Calu3 (cell line): Measurements from ENCODE around the gene ALDH2. TPM values are rescaled to one million over a fixed set of nuclear protein-coding genes. Genes with fewer than 3 reads are reported as not detected.

Source experiments
- BruUV-seq: library from RNA; stranded (reverse); fragments of 400-500 nt; replicated peaks from 2 replicates; lab custom pipeline; 2021; lab: Mats Ljungman, UMichigan
- CTCF ChIA-PET: fragments of 300-600 bp; sonication (Branson Sonifier 250); formaldehyde crosslinking; loops from one replicate; lab custom pipeline; 2022; ENCODE audit warnings: antibody characterized with exemption; lab: Charles Lee
- DNase-seq: peaks from one replicate; pipeline ENCODE4 v3.0.0; 2022
- H3K27ac Mint-ChIP-seq: one replicate; pipeline ENCODE4 v1.8.0; 2022; ENCODE audit warnings: mixed read lengths; ENCODE audit not compliant: unreplicated experiment
- H3K27me3 Mint-ChIP-seq: one replicate; pipeline ENCODE4 v1.8.0; 2022; ENCODE audit warnings: mixed read lengths; ENCODE audit not compliant: unreplicated experiment
- H3K36me3 Mint-ChIP-seq: one replicate; pipeline ENCODE4 v1.8.0; 2022; ENCODE audit warnings: mild to moderate bottlenecking, moderate library complexity, mixed read lengths; ENCODE audit not compliant: insufficient read depth, unreplicated experiment
- H3K4me1 Mint-ChIP-seq: one replicate; pipeline ENCODE4 v1.8.0; 2022; ENCODE audit warnings: mild to moderate bottlenecking, low read depth, mixed read lengths; ENCODE audit not compliant: unreplicated experiment
- H3K4me3 Mint-ChIP-seq: one replicate; pipeline ENCODE4 v1.8.0; 2022; ENCODE audit warnings: mild to moderate bottlenecking, low read depth, moderate library complexity, mixed read lengths; ENCODE audit not compliant: unreplicated experiment
- H3K9me3 Mint-ChIP-seq: one replicate; pipeline ENCODE4 v1.8.0; 2022; ENCODE audit warnings: low read depth, mixed read lengths; ENCODE audit not compliant: unreplicated experiment
- intact Hi-C: fragments of 100-400 bp; cut with micrococcal nuclease; formaldehyde crosslinking; loops from one replicate; pipeline ENCODE4 v1.10.0; 2022; ENCODE audit not compliant: unreplicated experiment
- total RNA-seq: library from RNA; stranded (reverse); gene quantifications from 2 replicates; pipeline ENCODE4 v1.2.3, GENCODE V29; 2022
- TF ChIP-seq, protein P1 (sequence below): fragments of 200-600 bp; IDR thresholded peaks from one replicate; pipeline ENCODE4 v1.8.0; 2022; ENCODE audit warnings: antibody characterized with exemption; ENCODE audit not compliant: unreplicated experiment

The ALDH2 gene
- total RNA-seq, 1 experiment from 2014 or later = 152 TPM

DNA sequence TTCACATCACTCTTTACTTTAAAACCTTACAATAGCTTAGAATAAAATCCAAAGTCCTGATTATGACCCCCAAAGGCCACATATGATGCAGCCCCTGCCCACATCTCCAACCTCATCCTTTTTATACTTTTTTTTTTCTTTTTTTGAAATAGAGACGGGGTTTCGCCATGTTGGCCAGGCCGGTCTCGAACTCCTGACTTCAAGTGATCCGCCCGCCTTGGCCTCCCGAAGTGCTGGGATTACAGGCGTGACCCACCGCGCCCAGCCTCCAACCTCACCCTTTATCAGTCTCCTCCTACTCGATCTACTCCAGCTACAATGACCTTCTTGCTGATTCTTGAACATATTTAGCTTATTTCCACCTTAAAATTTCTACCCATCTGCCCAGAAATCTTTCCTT, 74.1 kb downstream of the ALDH2 start:
- DNase-seq = no peak
- Mint-ChIP-seq H3K4me3 (peak overlapping the region; percentile 92), H3K9me3 (no peaks in the 10 kb centered on the region), H3K27ac (peak overlapping the region; percentile 98), H3K4me1 (peaks cover 25% of the 10 kb centered on the region), H3K27me3 (no peaks in the 10 kb centered on the region), H3K36me3 (peaks cover 42% of the 10 kb centered on the region)
- BruUV-seq = no TSS peak
- intact Hi-C loops = no loop called here
- CTCF ChIA-PET = interaction anchor here (0.6 to 1.0 kb wide), 3 partner anchors 28 to 1281 kb away, joined by 3 to 4 read pairs (median 3); partner anchors contain the start of genes ERP29 and TMEM116
- TF ChIP-seq, protein P1, sequence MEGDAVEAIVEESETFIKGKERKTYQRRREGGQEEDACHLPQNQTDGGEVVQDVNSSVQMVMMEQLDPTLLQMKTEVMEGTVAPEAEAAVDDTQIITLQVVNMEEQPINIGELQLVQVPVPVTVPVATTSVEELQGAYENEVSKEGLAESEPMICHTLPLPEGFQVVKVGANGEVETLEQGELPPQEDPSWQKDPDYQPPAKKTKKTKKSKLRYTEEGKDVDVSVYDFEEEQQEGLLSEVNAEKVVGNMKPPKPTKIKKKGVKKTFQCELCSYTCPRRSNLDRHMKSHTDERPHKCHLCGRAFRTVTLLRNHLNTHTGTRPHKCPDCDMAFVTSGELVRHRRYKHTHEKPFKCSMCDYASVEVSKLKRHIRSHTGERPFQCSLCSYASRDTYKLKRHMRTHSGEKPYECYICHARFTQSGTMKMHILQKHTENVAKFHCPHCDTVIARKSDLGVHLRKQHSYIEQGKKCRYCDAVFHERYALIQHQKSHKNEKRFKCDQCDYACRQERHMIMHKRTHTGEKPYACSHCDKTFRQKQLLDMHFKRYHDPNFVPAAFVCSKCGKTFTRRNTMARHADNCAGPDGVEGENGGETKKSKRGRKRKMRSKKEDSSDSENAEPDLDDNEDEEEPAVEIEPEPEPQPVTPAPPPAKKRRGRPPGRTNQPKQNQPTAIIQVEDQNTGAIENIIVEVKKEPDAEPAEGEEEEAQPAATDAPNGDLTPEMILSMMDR = no peak

GRCh38 chr12:111841236-111841749, 74.6 kb downstream of the ALDH2 start:
- H3K4me3 Mint-ChIP-seq = peak overlapping the region; percentile 92
- intact Hi-C loops = no loop called here
- no peaks in the 10 kb centered on the region for H3K27me3 Mint-ChIP-seq
- TF ChIP-seq, protein P1 = no peak
- DNase-seq = no peak
- TSS peak; percentile 91 for BruUV-seq
- H3K4me1 Mint-ChIP-seq = peaks cover 25% of the 10 kb centered on the region
- H3K36me3 Mint-ChIP-seq = peaks cover 46% of the 10 kb centered on the region
- peak overlapping the region; percentile 98 for H3K27ac Mint-ChIP-seq
- CTCF ChIA-PET = interaction anchor here (1.0 to 1.5 kb wide), 3 partner anchors 28 to 171 kb away, joined by 3 to 5 read pairs (median 3); partner anchors contain the start of genes ERP29 and TMEM116
- no peaks in the 10 kb centered on the region for H3K9me3 Mint-ChIP-seq

GRCh38 chr12:111841750-111842555, 75.2 kb downstream of the ALDH2 start, which contains the start of gene MAPKAPK5:
Gene MAPKAPK5 (plus strand): TSS chr12:111842228. CDS start chr12:111842734, 506 bp downstream.
- TF ChIP-seq, protein P1 = no peak
- Mint-ChIP-seq H3K4me3 (peak within 1 kb of the TSS; percentile 92), H3K9me3 (no peaks in the 10 kb centered on the region), H3K27me3 (no peaks in the 10 kb centered on the region), H3K27ac (peak within 1 kb of the TSS; percentile 98), H3K4me1 (peaks cover 25% of the 10 kb centered on the region), H3K36me3 (peaks cover 51% of the 10 kb centered on the region)
- DNase-seq = peak; percentile 96
- no TSS peak for BruUV-seq
- intact Hi-C loops = no loop called here
- CTCF ChIA-PET = interaction anchor here (0.6 to 1.5 kb wide), 4 partner anchors 28 to 366 kb away, joined by 3 to 5 read pairs (median 4); partner anchors contain the start of genes ERP29 and TMEM116

DNA sequence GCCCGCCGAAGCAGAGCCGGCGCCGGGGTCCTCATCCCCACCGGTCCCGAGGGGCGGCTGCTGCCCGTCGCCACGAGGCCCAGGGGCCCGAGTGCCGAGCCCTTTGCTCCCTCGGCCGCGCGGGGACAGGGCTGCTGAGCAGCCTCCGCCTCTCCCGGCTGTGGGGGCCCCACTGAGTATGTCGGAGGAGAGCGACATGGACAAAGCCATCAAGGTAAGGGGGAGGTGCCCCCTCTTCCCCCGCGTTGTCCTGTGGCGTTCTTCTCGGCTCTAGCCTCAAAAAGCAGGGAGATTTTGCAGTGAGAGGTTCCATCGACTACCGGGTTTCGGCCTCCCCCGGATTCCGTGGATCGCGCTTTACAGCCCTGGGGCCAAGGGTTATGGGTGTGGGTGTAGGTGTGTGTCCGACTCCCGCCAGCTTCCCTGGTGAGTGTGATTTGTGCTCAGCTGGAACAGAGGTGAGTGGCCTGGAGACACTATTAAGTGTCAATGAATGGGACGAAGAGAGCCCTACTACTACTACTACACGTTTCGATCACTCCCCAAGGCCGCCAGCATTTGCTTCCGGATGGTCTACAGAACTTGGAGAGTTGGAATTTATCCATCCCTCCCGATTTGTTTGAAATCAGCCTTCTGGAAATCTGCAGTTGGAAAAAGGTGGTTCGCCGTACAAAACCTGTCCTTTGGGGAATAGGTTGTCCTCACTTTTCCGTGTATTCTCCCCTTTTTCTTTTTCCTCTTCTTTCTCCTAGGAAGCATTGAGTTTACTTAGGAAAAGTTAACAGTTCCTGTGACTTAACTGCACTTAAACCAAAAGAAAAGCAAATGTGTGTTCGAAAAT, 76.0 kb downstream of the ALDH2 start:
- no TSS peak for BruUV-seq
- intact Hi-C loops = no loop called here
- TF ChIP-seq, protein P1 = no peak
- Mint-ChIP-seq H3K4me3 (peak overlapping the region; percentile 92), H3K36me3 (peaks cover 53% of the 10 kb centered on the region), H3K27ac (peak overlapping the region; percentile 72), H3K9me3 (no peaks in the 10 kb centered on the region), H3K4me1 (peaks cover 25% of the 10 kb centered on the region), H3K27me3 (no peaks in the 10 kb centered on the region)
- CTCF ChIA-PET = interaction anchor here (1.5 kb wide), 1 partner anchor 30 kb away, joined by 5 read pairs; no protein-coding TSS in a partner anchor
- peak; percentile 31 for DNase-seq
